SKM-1 (cell line): Measurements from ENCODE around the gene NEK7.
"Not testable (repeated sequence)": the region's sequence is repeated elsewhere in the genome, so short reads cannot be mapped to it uniquely, and the experiment has no call there.

Experiments used
- DNase-seq: peaks from one replicate; lab custom pipeline; 2025; ENCODE audit not compliant: unreplicated experiment; lab: John Stamatoyannopoulos, UW

NEK7 gene

DNA sequence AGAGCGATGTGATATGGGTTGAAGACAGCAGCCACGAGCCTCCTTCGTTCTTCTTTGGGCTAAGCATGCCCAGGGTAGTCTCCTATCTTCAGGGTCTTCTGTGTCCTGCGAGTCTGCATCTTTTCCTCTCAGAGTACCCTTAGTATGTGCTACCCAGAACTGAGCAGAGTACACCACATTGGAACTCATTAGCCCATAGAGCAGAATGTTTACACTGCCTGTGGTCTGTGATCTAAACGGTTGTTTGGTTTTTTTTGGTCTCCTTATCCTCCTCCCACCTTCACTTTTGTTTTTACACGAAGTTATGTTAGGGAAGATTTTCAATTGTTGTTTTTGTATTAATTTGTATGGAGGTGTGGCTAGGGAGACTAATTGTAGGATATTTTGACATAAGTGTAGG, 126.4 kb downstream of the NEK7 start:
- no peak for DNase-seq

DNA sequence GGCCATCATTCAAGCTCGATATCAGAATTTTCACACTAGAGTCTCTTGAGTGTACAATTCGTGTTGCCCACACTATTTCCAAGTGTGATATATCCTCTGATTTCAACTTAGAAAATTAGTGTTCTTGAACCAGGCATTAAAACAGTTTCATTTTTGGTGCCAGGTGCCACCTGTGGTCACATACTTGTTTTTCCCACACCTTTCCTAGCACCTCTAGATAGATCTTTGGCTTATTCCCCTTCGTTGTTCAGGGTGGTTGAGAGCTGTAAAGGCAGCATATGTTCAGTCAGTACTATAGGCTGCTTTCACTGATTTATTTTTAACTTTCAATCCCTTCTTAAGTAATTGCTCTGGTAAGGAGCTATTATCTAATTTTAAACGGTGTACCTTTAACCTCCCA, 131.1 kb downstream of the NEK7 start:
- no peak for DNase-seq

DNA sequence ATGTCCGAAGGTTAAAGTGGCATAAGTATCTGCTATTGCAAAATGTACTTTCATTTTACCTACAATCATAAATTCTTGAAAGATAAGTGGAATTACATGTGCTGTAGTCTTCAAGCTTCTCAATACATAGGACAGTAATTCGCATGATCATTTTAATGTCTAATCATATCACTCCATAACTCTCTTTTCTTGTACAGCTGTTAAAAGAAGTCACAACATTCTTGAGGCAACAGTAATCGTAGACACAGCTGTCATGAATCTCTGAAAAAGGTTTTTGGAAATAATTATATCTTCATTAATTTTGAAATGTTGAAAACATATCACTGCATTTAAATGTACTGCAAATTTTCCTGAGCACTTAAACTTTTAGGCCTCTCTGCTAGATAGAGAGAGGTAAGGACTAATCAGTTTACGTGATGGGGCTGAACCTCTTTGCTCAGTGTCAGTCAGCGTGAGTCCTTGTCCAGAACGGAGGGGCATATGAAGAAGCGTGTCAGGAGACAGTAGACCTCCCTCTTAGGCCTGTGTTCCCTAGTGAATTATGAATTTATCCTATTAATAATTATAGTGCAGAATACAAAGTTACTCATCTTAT, 133.4 kb downstream of the NEK7 start:
- DNase-seq, result no peak

DNA sequence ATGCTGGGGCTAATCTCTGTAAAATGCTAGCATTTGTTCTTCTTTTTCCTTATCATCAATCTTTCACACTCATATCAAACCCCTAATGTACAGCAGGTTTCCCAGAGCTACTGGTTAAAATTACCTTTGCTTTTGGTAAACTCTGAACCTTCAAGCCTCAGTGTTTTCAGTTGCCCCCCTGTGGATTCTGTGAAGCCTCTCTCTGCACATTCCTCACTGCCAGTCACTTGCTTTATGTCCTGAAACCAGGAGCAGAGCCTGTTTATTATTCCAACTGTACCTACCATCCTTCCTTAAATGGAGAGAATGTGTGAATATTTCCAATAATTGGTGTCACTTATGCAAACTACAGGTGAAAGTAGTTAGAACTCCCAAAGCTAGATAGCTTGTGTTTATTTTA, 134.2 kb downstream of the NEK7 start:
- no peak for DNase-seq

DNA sequence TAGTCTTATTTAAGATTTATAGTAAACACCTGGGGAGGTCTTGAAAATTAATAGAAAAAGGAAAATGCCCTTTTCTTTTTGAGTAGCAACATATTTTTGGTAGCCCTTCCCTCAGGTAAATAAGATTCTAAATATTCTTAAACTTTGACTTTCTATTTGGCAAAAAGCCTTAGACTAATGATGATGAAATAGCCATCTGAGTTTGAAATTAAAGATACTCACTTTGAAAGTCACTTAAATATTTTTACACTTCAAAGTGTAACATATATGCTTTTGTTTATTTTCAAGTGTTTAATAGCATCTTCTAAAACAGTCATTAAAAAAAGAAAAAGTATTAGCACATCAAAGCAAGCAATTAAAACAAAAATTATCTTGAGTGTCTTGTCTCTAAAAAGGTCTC, 135.1 kb downstream of the NEK7 start:
- DNase-seq, result no peak

DNA sequence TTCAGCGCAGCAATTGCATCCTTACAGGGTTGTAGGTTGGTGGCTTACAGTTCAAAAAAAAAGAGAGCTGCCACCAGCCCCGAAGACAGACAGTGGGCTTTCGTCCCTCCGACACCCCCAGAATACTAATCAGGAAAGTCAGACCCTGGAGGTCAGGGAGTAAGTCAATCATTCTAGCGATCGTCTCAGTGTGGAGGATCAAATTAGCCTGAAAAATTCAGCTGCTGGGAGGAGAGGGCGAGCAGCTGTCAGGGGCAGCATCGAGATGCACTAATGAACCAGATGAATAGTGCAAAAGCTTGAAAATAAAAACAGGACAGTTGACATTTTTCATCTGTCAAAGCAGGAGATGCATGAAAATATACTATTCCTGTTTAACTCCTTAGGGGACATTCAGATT, 138.4 kb downstream of the NEK7 start:
- DNase-seq, result no peak

DNA sequence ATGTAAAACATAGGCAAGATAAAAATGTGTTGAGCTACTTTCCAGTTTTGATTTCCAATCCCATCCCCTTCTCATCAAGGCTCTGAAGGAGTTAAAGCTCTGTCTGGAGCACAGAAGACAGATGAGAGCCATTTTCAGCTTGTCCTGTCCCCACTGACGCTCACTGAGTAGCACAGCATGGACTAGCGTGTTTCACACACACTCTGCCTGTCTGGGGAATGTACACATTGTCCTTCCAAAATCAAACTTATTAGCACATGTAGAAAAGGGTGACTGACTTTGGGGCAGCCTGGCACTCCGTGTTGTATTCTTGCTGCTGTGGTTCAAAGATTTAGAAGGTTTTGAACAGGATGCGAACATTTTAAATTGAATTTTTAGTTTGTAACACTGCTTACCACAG, 139.2 kb downstream of the NEK7 start:
- DNase-seq, result no peak

DNA sequence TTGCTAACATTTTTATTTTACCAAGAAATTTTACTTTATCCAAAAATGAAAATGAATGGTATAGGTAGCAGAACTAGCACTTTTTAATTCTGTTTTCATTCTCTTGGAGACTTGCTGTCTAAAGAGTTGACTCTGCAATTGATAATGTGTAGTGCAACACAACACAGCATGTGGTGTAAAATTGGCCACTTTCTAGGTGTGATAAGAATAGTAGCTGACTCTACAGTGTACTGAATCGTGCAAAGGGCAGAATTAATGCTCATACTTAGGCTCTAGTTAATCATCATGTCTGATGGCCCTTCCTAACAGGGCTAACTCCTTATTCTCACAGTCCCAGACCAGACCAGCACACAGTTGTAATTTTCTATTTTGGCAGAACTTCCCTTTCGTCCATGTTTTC, 140.5 kb downstream of the NEK7 start:
- no peak for DNase-seq

DNA sequence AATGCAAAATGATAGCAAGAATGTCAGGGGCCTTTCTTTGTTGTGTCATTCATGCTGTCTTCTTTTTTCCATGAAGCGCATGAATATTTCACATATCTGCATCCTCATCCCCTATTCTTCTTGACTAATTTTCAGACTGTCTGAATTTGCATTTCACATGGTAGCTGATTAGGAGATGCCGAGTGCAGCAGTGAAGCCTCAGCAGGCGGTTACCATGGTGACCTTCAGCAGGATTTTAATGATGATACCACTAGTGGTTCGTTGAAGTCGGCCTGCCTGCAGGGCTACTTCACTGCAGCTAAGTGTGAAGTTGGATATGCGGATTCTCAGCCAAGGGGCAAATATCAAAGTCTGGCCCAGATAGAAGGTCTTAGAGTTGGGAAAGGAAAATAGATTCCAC, 141.8 kb downstream of the NEK7 start:
- no peak for DNase-seq

DNA sequence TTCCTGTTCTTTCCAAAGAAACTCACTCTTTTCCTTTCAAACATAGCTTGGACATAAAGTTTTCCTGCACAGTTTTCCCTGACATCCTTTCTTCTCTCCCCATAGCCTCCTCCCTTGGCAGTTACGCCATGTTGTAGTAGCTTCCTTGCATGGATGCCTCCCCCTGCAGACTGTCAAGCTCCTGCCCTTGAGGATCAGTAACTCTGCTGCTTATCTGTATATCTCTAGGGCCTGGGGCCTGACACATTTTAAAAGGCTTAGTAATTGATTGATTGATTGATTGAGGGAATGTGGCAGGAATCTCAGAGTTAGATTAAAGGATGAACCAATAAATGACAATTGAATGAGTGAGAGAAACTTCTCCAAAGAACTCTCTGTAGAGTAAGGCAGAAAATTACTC, 143.7 kb downstream of the NEK7 start:
- DNase-seq, result no peak

DNA sequence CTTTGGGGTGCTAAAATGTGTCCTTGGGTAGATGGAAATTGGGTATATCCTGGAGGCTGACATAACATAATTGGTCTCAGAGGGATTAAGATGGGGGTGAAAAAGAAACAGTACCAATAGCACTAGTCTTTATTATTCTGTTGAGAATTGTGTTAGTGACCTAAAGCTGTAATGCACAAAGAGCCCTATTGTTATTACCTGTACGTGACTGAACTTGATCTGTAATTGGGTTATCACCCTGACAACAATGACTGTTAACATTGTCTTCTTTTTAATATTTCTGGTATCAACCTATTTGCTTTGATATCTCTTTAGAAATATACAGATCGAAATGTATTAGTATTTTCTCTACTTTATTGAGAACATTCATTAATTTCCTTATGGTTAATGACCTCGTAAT, 147.6 kb downstream of the NEK7 start:
- no peak for DNase-seq

DNA sequence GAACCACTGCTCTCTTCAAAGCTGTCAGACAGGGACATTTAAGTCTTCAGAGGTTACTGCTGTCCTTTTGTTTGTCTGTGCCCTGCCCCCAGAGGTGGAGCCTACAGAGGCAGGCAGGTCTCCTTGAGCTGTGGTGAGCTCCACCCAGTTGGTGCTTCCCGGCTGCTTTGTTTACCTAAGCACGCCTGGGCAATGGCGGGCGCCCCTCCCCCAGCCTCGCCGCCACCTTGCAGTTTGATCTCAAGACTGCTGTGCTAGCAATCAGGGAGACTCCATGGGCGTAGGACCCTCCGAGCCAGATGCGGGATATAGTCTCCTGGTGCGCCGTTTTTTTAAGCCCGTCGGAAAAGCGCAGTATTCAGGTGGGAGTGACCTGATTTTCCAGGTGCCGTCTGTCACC, 158.0 kb downstream of the NEK7 start:
- DNase-seq, result not testable (repeated sequence)

DNA sequence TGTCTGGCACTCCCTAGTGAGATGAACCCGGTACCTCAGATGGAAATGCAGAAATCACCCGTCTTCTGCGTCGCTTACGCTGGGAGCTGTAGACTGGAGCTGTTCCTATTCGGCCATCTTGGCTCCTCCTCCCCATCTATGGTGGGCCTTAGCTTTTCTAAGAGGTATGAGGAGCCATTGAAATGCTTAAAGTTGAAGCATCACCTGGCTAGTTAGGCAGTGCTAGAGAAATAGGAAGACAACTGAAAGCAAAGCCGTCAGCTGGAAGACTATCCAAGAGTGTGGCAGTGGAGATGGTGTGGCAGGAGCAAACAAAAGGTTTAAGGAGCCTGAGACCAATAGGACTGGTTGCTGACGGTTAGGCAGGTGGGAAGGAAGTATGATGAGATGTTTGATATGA, 158.5 kb downstream of the NEK7 start:
- DNase-seq, result not testable (repeated sequence)

DNA sequence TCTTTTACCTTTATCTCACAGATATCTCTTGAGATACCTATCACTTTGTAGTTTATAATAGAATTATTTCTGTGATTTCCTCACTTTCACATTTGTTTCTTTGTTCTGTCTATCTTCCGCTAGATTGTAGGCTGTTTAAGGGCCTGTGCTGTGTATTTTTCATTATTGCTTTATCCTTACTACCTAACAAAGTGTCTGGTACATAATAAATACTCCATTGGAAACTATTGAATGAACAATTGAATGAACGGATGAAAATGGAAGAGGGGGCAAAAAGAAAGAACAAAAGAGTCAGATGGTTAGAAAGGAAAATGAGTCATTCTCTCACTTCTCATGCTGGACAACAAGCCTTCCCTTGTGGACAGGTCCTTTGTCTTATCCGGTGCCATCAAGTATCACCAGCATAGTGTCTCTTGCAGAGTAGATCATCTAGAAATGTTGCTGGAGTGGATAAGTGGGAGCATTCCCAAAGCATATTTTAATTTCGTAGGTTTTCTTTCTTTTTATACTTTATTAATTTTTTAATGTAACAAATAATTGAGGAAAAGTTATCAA, 159.8 kb downstream of the NEK7 start:
- DNase-seq, result no peak

DNA sequence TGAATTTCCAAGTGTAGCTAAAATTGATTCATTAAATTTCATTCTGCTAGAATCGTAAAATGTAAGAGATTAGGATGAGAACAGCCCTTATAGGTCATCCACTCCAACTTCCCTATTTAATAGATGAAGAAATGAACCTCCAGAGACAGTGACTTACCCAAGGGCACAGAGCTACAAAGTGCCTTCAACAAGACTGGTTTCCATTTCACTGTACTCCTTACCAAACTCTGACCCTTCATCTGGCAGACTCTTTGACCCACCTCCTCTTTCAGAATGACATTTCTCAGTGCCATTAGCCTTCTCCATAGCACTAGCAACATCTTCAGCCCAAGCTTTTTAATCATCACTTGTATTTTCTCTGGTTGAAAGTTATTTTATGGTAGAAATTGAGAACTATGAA, 161.3 kb downstream of the NEK7 start:
- no peak for DNase-seq

DNA sequence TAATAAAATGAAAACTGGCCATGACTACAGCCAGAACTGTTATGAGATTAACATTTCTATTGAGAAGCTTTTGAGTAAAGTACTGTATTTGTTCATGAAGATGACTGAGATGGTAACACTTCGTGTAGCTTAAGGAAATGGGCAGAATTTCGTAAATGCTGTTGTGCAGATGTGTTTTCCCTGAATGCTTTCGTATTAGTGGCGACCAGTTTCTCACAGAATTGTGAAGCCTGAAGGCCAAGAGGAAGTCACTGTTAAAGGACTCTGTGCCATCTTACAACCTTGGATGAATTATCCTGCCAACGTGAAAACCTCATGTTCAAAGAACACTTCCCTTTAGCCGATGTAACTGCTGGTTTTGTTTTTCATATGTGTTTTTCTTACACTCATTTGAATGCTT, 164.0 kb downstream of the NEK7 start:
- no peak for DNase-seq

DNA sequence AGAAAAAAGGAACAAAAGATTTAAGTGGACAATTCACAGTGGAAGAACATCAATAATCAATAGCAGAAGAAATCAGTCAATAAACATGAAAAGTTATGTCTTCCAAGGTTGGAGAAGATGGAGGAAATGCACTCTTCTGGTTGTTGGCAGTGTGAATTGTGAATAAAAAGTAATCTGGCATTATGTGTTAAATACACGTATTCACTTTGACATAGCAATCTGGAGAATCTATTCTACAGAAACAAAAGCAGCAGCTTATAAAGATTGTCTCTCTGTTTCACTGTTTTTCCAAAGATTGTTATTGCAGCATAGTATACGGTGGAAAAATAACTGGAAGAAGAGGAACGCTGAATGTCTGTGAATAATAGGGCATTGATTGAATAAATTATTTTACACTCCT, 169.4 kb downstream of the NEK7 start:
- no peak for DNase-seq

DNA sequence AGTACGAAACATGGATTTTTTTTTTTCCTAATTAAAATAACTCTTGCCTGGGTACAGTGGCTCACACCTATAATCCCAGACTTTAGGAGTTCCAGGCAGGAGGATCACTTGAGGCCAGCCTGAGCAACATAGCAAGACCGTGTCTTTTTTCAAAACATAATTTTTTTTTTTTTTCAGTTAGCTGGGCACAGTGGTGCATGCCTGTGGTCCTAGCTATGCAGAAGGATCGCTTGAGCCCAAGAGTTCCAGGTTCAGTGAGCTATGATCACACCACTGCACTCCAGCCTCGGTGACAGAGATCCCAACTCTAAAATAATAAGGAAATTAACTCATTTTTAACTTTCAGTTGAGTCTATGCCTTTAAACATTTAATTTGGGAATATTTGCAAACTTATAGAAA, 170.1 kb downstream of the NEK7 start:
- no peak for DNase-seq

DNA sequence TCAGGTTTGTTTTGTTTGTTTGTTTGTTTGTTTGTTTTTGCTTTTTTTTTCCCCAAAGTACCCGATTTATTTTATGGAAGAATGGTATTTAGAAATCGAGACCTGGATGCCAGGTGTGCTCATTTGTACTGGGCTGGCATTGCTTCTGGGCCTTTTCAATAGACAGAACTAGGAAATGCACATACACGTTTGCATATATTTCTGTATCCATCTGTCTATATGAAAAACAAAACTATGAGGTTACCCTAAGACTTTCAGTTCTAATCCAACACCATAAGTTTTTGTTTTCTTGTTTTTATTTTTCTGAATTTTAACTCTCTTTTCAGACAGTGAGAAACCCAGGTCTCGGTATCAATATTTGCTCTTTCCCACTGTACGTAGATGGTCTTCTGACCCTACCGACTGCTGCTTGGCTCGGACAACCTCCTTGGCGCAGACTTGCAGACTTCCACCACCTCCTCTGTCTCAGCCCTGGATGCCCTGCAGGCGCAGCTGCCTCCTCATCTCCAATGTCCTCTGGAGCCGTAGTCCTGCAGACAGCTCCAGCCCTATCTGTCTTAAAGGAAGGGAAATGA, 171.7 kb downstream of the NEK7 start:
- no peak for DNase-seq

DNA sequence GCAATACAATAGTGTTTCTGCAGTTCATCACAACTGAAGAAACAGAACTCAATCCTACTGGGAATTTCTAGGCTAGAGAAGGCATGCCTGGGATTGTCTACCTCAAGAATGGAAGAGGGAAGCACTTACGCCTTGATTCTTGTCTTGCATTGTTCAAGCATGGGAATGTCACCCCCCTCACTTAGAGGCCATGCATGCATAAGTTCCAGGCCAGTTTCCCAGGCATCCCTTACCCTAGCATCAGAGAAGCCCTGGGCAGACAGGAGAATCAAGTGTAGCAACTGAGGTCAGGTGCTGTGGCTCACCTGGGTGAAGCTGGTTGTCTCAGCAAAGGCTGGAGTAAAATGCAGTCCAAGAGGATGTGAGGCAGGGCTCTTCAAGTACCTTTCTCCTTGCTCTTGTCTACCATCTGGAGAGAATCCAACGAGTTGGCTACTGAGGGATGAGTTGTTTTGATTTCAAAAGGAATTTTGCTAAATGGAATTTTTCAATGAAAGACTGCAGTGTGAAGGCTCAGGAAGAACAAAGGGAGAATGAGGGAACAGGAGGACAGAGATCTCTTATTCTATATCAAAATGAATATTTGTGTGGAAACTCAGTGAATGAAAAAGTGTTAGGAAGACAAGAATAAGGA, 174.3 kb downstream of the NEK7 start:
- DNase-seq, result no peak

DNA sequence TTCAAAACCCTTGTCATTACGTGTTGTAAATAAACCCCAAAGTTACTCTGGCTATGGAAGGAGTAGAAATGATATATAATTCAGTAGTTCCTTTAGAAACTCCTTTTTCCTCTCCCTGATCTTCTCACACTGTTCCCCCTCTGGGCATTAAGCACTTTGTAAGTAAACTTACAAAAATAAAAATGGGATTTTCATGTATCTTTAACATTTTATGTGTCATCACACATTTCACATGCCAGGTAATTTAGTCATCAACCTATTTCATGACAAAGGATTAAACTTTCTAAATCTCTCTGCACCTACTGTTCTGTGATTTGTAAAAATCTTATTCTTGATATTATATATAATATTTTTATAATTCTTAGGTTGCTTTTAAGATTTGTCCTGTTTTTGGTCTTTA, 176.9 kb downstream of the NEK7 start:
- DNase-seq, result no peak

DNA sequence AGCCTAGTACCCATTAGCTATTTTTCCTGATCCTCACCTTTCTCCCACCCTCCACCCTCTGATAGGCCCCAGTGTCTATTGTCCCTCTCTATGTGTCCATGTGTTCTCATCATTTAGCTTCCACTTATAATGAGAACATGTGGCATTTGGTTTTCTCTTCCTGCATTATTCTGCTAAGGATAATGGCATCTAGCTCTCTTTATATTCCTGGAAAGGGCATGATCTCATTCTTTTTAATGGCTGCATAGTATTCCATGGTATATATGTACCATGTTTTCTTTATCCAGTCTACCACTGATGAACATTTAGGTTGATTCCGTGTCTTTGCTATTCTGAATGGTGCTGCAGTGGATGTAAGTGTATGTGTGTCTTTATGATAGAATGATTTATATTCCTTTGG, 178.9 kb downstream of the NEK7 start:
- DNase-seq, result no peak

DNA sequence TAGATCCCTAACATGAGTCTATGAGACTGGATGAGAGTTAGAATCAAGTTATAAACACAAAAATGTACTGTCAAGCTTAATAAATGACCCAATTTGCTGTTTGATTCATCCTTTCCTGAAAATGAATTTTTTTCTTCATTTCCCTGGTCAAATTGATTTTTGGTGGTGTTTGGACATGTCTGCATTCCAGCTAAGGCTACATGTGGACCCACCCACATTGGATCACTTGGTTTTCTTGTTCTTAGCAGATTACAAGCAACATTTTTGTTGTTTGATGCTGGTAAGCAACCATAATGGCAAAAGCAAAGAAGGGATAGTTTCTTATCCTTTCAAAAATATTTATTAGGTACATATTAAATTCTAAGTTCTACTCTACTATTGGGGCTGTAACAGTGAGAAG, 181.1 kb downstream of the NEK7 start:
- DNase-seq, result no peak
